T-cell (primary cell): Measurements from ENCODE around the gene PILRA. TPM values are rescaled to one million over a fixed set of nuclear protein-coding genes. Genes with fewer than 3 reads are reported as not detected.
"Not testable (repeated sequence)": the region's sequence is repeated elsewhere in the genome, so short reads cannot be mapped to it uniquely, and the experiment has no call there.

Experiments used
- ATAC-seq, 4 experiments: fragments of 200-7000 bp in 3 of 4; fragments of 150-1000 bp in 1 of 4; cut with Tn5 transposase; replicated peaks in 1 of 4; 1 replicate in 3 of 4; 2 replicates in 1 of 4; pipeline ENCODE4 v1.10.0; 2021; ENCODE audit warnings: moderate library complexity in 3 of 4, mild to moderate bottlenecking in 2 of 4, moderate number of reproducible peaks in 1 of 4
- CTCF ChIA-PET, 2 donors: fragments of 300-600 bp; sonication (Branson Sonifier 250); formaldehyde crosslinking; loops; one replicate each; lab custom pipeline; 2022; ENCODE audit warnings: antibody characterized with exemption in 2 of 2; lab: Charles Lee
- POLR2A ChIA-PET, 2 donors: fragments of 300-600 bp; sonication (Branson Sonifier 250); formaldehyde crosslinking; loops; one replicate each; lab custom pipeline; 2022; ENCODE audit warnings: antibody characterized with exemption in 2 of 2; lab: Charles Lee
- DNase-seq, 35 experiments: peaks; one replicate each; pipeline versions ENCODE4 v3.0.0 to v3.0.0-alpha.2; 2013 to 2023
- H3K27ac ChIP-seq: one replicate; pipeline ENCODE4 v1.5.1; 2013; ENCODE audit warnings: low read length
- H3K27me3 ChIP-seq, 2 experiments: replicated peaks in 1 of 2; 1 replicate in 1 of 2; 2 replicates in 1 of 2; pipeline versions ENCODE4 v1.6.1 to v1.7.0; 2013; ENCODE audit warnings: low read length in 1 of 2, mixed read lengths in 1 of 2; ENCODE audit not compliant: control insufficient read depth in 2 of 2, insufficient read depth in 2 of 2; ENCODE audit errors: extremely low read depth in 1 of 2
- H3K36me3 ChIP-seq, 2 donors: 1 replicate in 1 of 2; 2 replicates in 1 of 2; pipeline versions ENCODE4 v1.6.1 to v1.7.0; 2013; ENCODE audit warnings: low read length in 1 of 2; ENCODE audit not compliant: control insufficient read depth in 2 of 2, insufficient read depth in 1 of 2; ENCODE audit errors: extremely low read depth in 1 of 2
- H3K4me1 ChIP-seq, 2 experiments: 1 replicate in 1 of 2; 2 replicates in 1 of 2; pipeline versions ENCODE4 v1.6.1 to v1.7.0; 2013; ENCODE audit warnings: low read length in 2 of 2, mixed read lengths in 1 of 2; ENCODE audit not compliant: insufficient read depth in 2 of 2, control insufficient read depth in 1 of 2; ENCODE audit errors: extremely low read depth in 1 of 2
- H3K4me3 ChIP-seq, 2 donors: 1 replicate in 1 of 2; 2 replicates in 1 of 2; pipeline versions ENCODE4 v1.5.1 to v1.7.0; 2013; ENCODE audit warnings: mild to moderate bottlenecking in 2 of 2, low read length in 1 of 2, moderate library complexity in 1 of 2; ENCODE audit not compliant: control insufficient read depth in 1 of 2; ENCODE audit errors: extremely low read depth in 1 of 2
- H3K9me3 ChIP-seq: 2 replicates; pipeline ENCODE4 v1.7.0; 2013
- H3K27ac Mint-ChIP-seq, 2 donors: one replicate each; pipeline ENCODE4 v1.8.0; 2020 to 2021; ENCODE audit warnings: mild to moderate bottlenecking in 2 of 2, mixed read lengths in 2 of 2
- H3K27me3 Mint-ChIP-seq, 2 donors: one replicate each; pipeline ENCODE4 v1.8.0; 2021 to 2022; ENCODE audit warnings: mixed read lengths in 2 of 2
- H3K36me3 Mint-ChIP-seq: one replicate; pipeline ENCODE4 v1.8.0; 2021; ENCODE audit warnings: mixed read lengths
- H3K4me1 Mint-ChIP-seq, 3 donors: one replicate each; pipeline ENCODE4 v1.8.0; 2020 to 2022; ENCODE audit warnings: mixed read lengths in 3 of 3, mild to moderate bottlenecking in 1 of 3
- H3K4me3 Mint-ChIP-seq, 3 donors: one replicate each; pipeline ENCODE4 v1.8.0; 2020 to 2022; ENCODE audit warnings: mild to moderate bottlenecking in 3 of 3, mixed read lengths in 3 of 3, moderate library complexity in 3 of 3
- H3K9me3 Mint-ChIP-seq, 3 donors: one replicate each; pipeline ENCODE4 v1.8.0; 2020 to 2022; ENCODE audit warnings: mixed read lengths in 3 of 3
- WGBS: methylation state at CpG from one replicate; pipeline ENCODE4 v1.1.5; 2013; ENCODE audit warnings: missing lambda C conversion rate; ENCODE audit not compliant: insufficient coverage; 5-methylcytosine and 5-hydroxymethylcytosine counted together
- total RNA-seq, 35 experiments: library from RNA in 6 of 35; stranded (reverse) in 6 of 35; fragments of 120-200 nt in 1 of 35; gene quantifications; one replicate each; pipeline versions ENCODE4 v1.2.1 to v1.2.4 and lab custom pipeline; 2013 to 2026

PILRA gene
- total RNA-seq, 5 donors from 2014 or later (not counting 1 experiment from before 2014, with no cell fraction given) = 3.7 to 19.3 (median 7.1) TPM

DNA sequence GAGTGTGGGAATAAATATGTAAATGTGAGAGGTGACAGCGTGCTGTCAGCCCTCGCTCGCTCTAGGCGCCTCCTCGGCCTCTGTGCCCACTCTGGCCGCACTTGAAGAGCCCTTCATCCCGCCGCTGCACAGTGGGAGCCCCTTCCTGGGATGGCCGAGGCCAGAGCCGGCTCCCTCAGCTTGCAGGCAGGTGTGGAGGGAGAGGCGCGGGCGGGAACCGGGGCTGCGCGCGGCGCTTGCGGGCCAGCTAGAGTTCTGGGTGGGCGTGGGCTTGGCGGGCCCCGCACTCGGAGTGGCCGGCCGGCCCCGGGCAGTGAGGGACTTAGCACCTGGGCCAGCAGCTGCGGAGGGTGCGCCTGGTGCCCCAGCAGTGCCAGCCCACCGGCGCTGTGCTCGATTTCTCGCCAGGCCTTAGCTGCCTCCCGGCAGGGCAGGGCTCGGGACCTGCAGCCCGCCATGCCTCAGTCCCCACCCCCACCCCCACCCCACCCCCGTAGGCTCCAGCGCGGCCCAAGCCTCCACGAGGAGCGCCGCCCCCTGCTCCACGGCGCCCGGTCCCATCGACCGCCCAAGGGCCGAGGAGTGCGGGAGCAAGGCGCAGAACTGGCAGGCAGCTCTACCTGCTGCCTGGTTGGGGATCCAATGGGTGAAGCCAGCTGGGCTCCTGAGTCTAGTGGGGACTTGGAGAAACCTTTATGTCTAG lies 8.4 kb downstream of the PILRA start:
- H3K9me3 Mint-ChIP-seq, H3K9me3 ChIP-seq, H3K36me3 ChIP-seq, H3K27me3 ChIP-seq, H3K27ac Mint-ChIP-seq, H3K4me1 ChIP-seq, H3K27ac ChIP-seq, H3K4me3 Mint-ChIP-seq, ATAC-seq, H3K36me3 Mint-ChIP-seq, H3K4me3 ChIP-seq, H3K4me1 Mint-ChIP-seq, H3K27me3 Mint-ChIP-seq, CTCF ChIA-PET: not testable (repeated sequence)
- 95% methylated on average over 33 of the region's 49 CpGs for WGBS
- peak in 1 of 35 experiments; percentile 18 for DNase-seq
- POLR2A ChIA-PET = interaction anchor here (0.5 to 0.7 kb wide), 3 partner anchors 16 to 150 kb away, joined by 3 to 8 read pairs (median 7); no protein-coding TSS in a partner anchor

DNA sequence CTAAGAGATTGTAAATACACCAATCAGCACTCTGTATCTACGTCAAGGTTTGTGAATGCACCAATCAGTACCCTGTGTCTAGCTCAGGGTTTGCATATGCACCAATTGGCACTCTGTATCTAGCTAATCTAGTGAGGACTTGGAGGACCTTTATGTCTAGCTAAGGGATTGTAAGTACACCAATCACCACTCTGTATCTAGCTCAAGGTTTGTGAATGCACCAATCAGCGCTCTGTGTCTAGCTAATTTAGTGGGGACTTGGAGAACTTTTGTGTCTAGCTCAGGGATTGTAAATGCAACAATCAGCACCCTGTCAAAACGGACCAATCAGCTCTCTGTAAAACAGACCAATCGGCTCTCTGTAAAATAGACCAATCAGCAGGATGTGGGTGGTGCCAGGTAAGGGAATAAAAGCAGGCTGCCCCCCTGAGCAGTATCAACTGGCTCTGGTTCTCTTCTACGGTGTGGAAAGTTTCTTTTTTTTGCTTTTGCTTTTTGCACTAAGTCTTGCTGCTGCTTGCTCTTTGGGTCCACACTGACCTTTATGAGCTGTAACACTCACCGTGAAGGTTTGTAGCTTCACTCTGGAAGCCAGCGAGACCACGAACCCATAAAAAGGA lies 9.1 kb downstream of the PILRA start:
- H3K4me1 ChIP-seq, H3K9me3 ChIP-seq, H3K36me3 Mint-ChIP-seq, H3K36me3 ChIP-seq, H3K4me1 Mint-ChIP-seq, H3K27ac ChIP-seq, H3K9me3 Mint-ChIP-seq, H3K27me3 Mint-ChIP-seq, H3K4me3 ChIP-seq, CTCF ChIA-PET, H3K27me3 ChIP-seq: not testable (repeated sequence)
- 61% methylated on average over 5 of the region's 8 CpGs for WGBS
- Mint-ChIP-seq H3K4me3 (peak overlapping the region in 1 of 3 donors; percentile 44), H3K27ac (peak overlapping the region in 1 of 2 donors; percentile 58)
- POLR2A ChIA-PET = interaction anchor here in 1 of 2 donors (0.5 kb wide), 1 partner anchor 25 kb away, joined by 3 read pairs; no protein-coding TSS in a partner anchor
- DNase-seq = peak in 1 of 35 experiments; percentile 31
- ATAC-seq = peak in 1 of 4 experiments; percentile 43

DNA sequence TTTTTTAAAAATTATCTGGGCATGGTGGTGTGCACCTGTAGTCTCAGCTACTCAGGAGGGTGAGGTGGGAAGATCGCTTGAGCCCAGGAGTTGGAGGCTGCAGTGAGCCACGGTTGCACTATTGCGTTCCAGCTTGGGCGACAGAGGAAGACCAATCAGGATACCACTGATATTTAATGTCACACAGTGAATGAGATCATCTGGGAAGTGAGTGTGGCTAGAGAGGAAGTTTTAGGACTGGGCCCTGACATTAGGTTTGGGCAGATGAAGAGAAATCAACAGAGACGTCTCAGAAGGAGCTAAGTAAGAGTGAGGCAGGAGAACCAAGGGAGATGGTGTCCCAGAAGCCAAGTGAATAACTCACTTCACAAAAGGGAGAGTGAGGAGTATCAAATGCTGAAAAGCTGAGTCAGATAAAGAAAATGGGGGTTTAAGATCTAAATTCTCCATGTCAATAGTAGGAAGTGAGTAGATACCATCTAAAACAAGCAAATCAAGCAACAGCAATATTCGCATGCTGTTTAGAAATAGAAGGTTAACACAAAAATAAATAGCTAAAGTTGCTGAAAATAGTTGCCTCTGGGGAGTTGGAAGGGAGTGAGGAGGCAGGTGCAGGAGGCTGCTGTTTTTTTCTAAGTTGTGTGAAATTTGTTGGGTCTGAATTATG lies 11.5 kb downstream of the PILRA start:
- ChIA-PET POLR2A (interaction anchor here in 1 of 2 donors (0.6 kb wide), 1 partner anchor 10 kb away, joined by 3 read pairs; no protein-coding TSS in a partner anchor), CTCF (no interaction called here)
- WGBS = 92% methylated on average over 2 of the region's 6 CpGs
- Mint-ChIP-seq H3K4me3 (no peak overlapping the region), H3K9me3 (no peaks in the 10 kb centered on the region), H3K36me3 (no peaks in the 10 kb centered on the region), H3K4me1 (peaks cover 0 to 5% (median 4%) of the 10 kb centered on the region in 3 donors), H3K27ac (no peak overlapping the region), H3K27me3 (peaks cover 3 to 7% of the 10 kb centered on the region in 2 donors)
- Histone ChIP-seq H3K4me1 (no peaks in the 10 kb centered on the region), H3K27ac (no peak overlapping the region), H3K9me3 (no peaks in the 10 kb centered on the region), H3K36me3 (no peaks in the 10 kb centered on the region), H3K27me3 (peaks cover 0 to 6% of the 10 kb centered on the region in 2 experiments), H3K4me3 (no peak overlapping the region)
- ATAC-seq (no peak), DNase-seq (no peak)

DNA sequence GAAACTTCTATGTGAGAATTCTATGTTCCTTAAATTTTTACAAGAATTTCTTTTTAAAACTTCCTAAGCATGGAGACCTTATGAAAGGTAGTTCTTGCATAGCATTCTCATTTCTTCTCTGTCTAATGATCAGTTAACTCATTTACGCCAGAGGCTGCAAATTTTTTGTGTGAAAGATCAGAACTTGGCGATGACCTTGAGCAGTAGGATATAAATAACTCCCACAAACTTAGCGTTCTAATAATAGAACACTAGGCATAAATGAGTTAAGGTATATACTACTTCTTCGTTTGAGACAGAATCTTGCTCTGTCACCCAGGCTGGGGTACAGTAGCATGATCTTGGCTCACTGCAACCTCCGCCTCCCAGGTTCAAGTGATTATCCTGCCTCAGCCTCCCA lies 13.7 kb downstream of the PILRA start:
- H3K4me1 ChIP-seq = no peaks in the 10 kb centered on the region
- Mint-ChIP-seq H3K36me3 (no peaks in the 10 kb centered on the region), H3K9me3 (no peaks in the 10 kb centered on the region), H3K4me1 (peaks cover 0 to 5% (median 4%) of the 10 kb centered on the region in 3 donors), H3K4me3 (no peak overlapping the region), H3K27ac (no peak overlapping the region), H3K27me3 (peaks cover 10 to 14% of the 10 kb centered on the region in 2 donors)
- WGBS = 60% methylated on average over 1 of the region's 5 CpGs
- H3K27me3 ChIP-seq = peaks cover 0 to 14% of the 10 kb centered on the region in 2 experiments
- peak in 1 of 35 experiments; percentile 3 for DNase-seq
- no peaks in the 10 kb centered on the region for H3K9me3 ChIP-seq
- no peak overlapping the region for H3K4me3 ChIP-seq
- H3K27ac ChIP-seq = no peak overlapping the region
- ChIA-PET CTCF (no interaction called here), POLR2A (no interaction called here)
- H3K36me3 ChIP-seq = no peaks in the 10 kb centered on the region
- no peak for ATAC-seq

DNA sequence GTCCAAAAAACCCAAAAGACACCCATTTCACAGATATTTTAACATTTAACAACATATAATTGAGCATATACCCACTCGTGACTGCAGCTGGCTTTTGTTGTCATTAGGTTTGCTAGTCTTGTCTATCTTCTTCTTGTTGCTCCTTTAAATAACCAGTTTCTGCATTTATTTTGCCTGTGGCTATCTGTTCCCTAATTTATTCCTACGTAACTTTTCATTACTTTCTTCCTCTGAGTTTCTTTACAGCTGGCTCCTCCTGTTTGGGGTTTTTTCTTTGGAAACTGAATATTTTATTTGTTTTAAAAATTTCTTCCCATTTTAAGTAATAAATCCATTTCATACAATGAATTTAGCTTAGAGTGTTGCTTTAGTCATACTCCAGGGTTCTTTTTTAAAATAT lies 14.4 kb downstream of the PILRA start:
- Histone ChIP-seq H3K4me1 (no peaks in the 10 kb centered on the region), H3K9me3 (no peaks in the 10 kb centered on the region), H3K27me3 (peaks cover 0 to 14% of the 10 kb centered on the region in 2 experiments), H3K4me3 (no peak overlapping the region), H3K27ac (no peak overlapping the region), H3K36me3 (no peaks in the 10 kb centered on the region)
- ChIA-PET POLR2A (interaction anchor here in 1 of 2 donors (0.9 kb wide), 1 partner anchor 8 kb away, joined by 4 read pairs; no protein-coding TSS in a partner anchor), CTCF (interaction anchor here in 1 of 2 donors (0.6 kb wide), 1 partner anchor 298 kb away, joined by 3 read pairs; no protein-coding TSS in a partner anchor)
- Mint-ChIP-seq H3K4me1 (peaks cover 0 to 3% (median 2%) of the 10 kb centered on the region in 3 donors), H3K27ac (no peak overlapping the region), H3K36me3 (no peaks in the 10 kb centered on the region), H3K27me3 (peaks cover 10 to 14% of the 10 kb centered on the region in 2 donors), H3K9me3 (no peaks in the 10 kb centered on the region), H3K4me3 (no peak overlapping the region)
- no peak for ATAC-seq
- DNase-seq = no peak
- WGBS = no CpG with 5 or more reads among the region's 2 CpGs

DNA sequence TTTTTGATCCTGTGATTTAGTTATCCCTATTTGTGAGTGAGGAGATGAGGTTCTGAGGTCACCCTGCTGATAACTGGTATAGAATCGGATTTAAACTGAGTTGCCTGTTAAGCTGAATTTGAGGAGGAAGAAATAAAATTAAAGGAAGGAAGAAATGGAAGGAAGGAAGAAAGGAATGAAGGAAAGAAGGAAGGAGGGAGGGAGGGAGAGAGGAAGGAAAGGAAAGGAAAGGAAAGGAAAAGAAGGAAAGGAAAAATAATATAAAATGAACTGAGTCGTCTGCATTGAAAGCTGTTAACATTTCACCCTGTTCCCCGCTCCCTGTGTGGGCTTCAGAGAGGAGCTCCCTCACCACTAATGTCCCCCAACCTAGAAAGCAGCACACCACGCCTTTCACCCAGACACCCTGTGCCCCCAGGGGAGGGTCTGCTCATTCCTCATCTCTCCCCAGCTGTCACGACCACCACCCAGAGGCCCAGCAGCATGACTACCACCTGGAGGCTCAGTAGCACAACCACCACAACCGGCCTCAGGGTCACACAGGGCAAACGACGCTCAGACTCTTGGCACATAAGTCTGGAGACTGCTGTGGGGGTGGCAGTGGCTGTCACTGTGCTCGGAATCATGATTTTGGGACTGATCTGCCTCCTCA lies 16.3 kb downstream of the PILRA start:
- Histone ChIP-seq H3K9me3 (no peaks in the 10 kb centered on the region), H3K27ac (no peak overlapping the region), H3K4me1 (no peaks in the 10 kb centered on the region), H3K27me3 (peaks cover 0 to 12% of the 10 kb centered on the region in 2 experiments), H3K4me3 (no peak overlapping the region), H3K36me3 (no peaks in the 10 kb centered on the region)
- ATAC-seq = no peak
- H3K27me3 Mint-ChIP-seq = peaks cover 8 to 10% of the 10 kb centered on the region in 2 donors
- no peak overlapping the region for H3K27ac Mint-ChIP-seq
- no peak overlapping the region for H3K4me3 Mint-ChIP-seq
- no peaks in the 10 kb centered on the region for H3K9me3 Mint-ChIP-seq
- no peaks in the 10 kb centered on the region for H3K36me3 Mint-ChIP-seq
- 83% methylated on average over 2 of the region's 9 CpGs for WGBS
- ChIA-PET POLR2A (no interaction called here), CTCF (no interaction called here)
- no peak for DNase-seq
- H3K4me1 Mint-ChIP-seq = no peaks in the 10 kb centered on the region
